Lung (tissue), 12 donors: ENCODE measurements around the gene DIP2B. TPM values are rescaled to one million over a fixed set of nuclear protein-coding genes. Genes with fewer than 3 reads are reported as not detected.
A peak's percentile ranks its signal among the peaks of the same experiment; 100 is the strongest.

Source experiments
- ATAC-seq: fragments of 200-7000 bp; cut with Tn5 transposase; one replicate; pipeline ENCODE4 v1.9.1; 2020; ENCODE audit warnings: moderate number of reproducible peaks; ENCODE audit not compliant: insufficient read depth, low FRiP score
- DNase-seq, 3 donors: peaks; one replicate each; pipeline ENCODE4 v3.0.0-alpha.2; 2013 to 2017
- H3K27ac ChIP-seq, 2 donors: one replicate each; pipeline ENCODE4 v1.5.1; 2013; ENCODE audit warnings: mild to moderate bottlenecking in 2 of 2, moderate library complexity in 2 of 2, control low read depth in 1 of 2, inconsistent platforms in 1 of 2, low read depth in 1 of 2, low read length in 1 of 2
- H3K27me3 ChIP-seq, 3 donors: one replicate each; pipeline ENCODE4 v1.5.1; 2013; ENCODE audit warnings: low read length in 2 of 3; ENCODE audit not compliant: control insufficient read depth in 3 of 3, insufficient read depth in 3 of 3
- H3K36me3 ChIP-seq, 4 donors: one replicate each; pipeline ENCODE4 v1.5.1; 2013; ENCODE audit warnings: low read length in 4 of 4, mild to moderate bottlenecking in 1 of 4, moderate library complexity in 1 of 4; ENCODE audit not compliant: control insufficient read depth in 4 of 4, insufficient read depth in 4 of 4
- H3K4me1 ChIP-seq, 5 donors: one replicate each; pipeline ENCODE4 v1.5.1; 2013; ENCODE audit warnings: low read length in 5 of 5, mild to moderate bottlenecking in 2 of 5, moderate library complexity in 1 of 5; ENCODE audit not compliant: control insufficient read depth in 5 of 5, insufficient read depth in 5 of 5
- H3K4me3 ChIP-seq: one replicate; pipeline ENCODE4 v1.5.1; 2013; ENCODE audit warnings: mild to moderate bottlenecking, control low read depth, moderate library complexity
- H3K9ac ChIP-seq, 2 donors: one replicate each; pipeline ENCODE4 v1.5.1; 2013; ENCODE audit warnings: low read length in 2 of 2, control low read depth in 1 of 2; ENCODE audit not compliant: insufficient read depth in 1 of 2
- H3K9me3 ChIP-seq, 4 donors: one replicate each; pipeline ENCODE4 v1.5.1; 2013; ENCODE audit warnings: low read length in 3 of 4, mild to moderate bottlenecking in 1 of 4, moderate library complexity in 1 of 4; ENCODE audit not compliant: control insufficient read depth in 4 of 4, insufficient read depth in 3 of 4
- WGBS, 2 donors: extraction: QIAGEN DNeasy Blood & Tissue Kit; methylation state at CpG; one replicate each; pipeline ENCODE4 v1.1.7; 2013; 5-methylcytosine and 5-hydroxymethylcytosine counted together
- polyA plus RNA-seq, 2 donors: library from polyadenylated mRNA; stranded (reverse); fragments of 200-250 nt; gene quantifications; one replicate each; pipeline ENCODE4 v1.2.1, GENCODE V29; 2013
- total RNA-seq, 2 donors: library from RNA; depleted of rRNA in 1 of 2; stranded (reverse); fragments of >200 nt in 1 of 2; gene quantifications; one replicate each; pipeline ENCODE4 v1.2.1, GENCODE V29; 2014 to 2021
- TF ChIP-seq, protein P1 (sequence below): IDR thresholded peaks from 2 replicates; pipeline ENCODE4 v1.5.1; 2012; ENCODE audit warnings: mild to moderate bottlenecking; ENCODE audit errors: control extremely low read depth, extremely low read depth
- donor health status: control.
- donor health status: control.
- donor health status: Bipolar disorder and iron deficiency.
- donor health status: healthy.
- donor health status: DM: yes; HTN: yes; CAD: no.

Gene DIP2B
- total and polyA plus RNA-seq, 4 donors = 4.2 to 55.8 (median 18.6) TPM

DNA sequence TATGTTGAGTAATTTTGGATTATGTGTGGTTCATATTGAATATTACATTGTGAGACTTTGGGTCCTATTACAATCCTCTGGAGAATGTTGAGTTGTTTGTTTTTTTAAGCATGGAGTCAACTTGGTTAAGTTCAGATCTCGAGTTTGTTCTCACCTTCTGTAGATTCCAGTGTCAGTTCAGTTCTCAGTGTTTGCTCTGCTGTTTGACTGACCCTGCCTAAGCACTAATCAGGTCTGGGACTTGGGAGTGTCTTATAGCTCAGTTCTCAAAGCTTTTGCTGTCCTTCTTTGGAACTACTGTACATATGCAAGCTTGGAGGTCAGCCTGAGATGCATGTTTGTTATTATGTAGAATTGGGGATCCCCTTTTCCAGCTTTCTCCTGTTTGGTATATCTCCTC is 63.1 kb downstream of the DIP2B start:
- H3K36me3 ChIP-seq = no peaks in the 10 kb centered on the region
- H3K9ac ChIP-seq = peak overlapping the region in 1 of 2 donors; percentile 65
- 38 to 78% methylated on average over 1 of the region's 1 CpG for WGBS, 2 donors
- H3K4me3 ChIP-seq = no peak overlapping the region
- no peaks in the 10 kb centered on the region for H3K9me3 ChIP-seq
- peak overlapping the region; percentile 63 to 68 for H3K27ac ChIP-seq
- no peaks in the 10 kb centered on the region for H3K27me3 ChIP-seq
- ATAC-seq = no peak
- peak in 1 of 3 donors; percentile 24 for DNase-seq
- H3K4me1 ChIP-seq = peaks cover 7 to 54% (median 19%) of the 10 kb centered on the region in 5 donors
- TF ChIP-seq, protein P1, sequence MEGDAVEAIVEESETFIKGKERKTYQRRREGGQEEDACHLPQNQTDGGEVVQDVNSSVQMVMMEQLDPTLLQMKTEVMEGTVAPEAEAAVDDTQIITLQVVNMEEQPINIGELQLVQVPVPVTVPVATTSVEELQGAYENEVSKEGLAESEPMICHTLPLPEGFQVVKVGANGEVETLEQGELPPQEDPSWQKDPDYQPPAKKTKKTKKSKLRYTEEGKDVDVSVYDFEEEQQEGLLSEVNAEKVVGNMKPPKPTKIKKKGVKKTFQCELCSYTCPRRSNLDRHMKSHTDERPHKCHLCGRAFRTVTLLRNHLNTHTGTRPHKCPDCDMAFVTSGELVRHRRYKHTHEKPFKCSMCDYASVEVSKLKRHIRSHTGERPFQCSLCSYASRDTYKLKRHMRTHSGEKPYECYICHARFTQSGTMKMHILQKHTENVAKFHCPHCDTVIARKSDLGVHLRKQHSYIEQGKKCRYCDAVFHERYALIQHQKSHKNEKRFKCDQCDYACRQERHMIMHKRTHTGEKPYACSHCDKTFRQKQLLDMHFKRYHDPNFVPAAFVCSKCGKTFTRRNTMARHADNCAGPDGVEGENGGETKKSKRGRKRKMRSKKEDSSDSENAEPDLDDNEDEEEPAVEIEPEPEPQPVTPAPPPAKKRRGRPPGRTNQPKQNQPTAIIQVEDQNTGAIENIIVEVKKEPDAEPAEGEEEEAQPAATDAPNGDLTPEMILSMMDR = no peak

DNA sequence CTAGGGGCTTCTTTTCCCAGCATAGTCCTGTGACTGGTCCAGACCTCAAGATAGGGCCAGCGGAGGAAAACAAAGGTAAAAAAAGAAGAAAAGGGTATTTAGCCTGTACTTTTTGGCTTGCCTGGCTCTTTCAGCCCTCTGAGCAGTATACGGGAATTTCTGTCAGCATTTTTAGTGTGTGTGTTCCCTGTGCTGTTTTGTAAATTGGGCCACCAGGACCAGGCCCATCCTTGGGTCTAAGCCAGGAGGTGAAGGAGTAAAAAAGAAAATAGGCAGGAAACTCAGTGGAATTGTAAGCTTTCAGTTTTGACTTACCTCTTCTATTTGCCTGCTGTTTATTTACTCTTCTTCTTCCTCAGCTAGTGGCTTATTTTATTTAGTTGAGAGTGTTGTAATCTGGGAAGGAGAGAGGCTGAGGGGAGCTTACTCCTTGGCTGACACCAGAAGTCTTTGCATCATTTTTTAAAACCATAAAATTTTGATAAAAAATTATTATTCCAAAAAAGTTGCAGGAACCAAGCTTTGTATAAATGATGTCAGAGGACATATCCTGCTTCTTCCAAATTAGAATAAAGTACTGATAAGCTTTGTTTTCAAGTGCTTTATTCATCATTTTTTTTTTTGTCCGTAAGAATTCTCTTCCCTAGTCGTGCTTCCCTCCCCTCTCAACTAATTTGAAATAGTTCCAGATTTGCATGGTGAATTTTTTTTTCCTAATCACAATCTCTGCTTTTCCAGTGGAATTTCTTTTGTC is 63.7 kb downstream of the DIP2B start:
- Histone ChIP-seq H3K36me3 (no peaks in the 10 kb centered on the region), H3K4me3 (no peak overlapping the region), H3K9ac (peak overlapping the region in 1 of 2 donors; percentile 65), H3K4me1 (peaks cover 7 to 59% (median 25%) of the 10 kb centered on the region in 5 donors), H3K27me3 (no peaks in the 10 kb centered on the region), H3K27ac (peak overlapping the region; percentile 63 to 68), H3K9me3 (no peaks in the 10 kb centered on the region)
- TF ChIP-seq, protein P1 = no peak
- ATAC-seq = no peak
- 45 to 61% methylated on average over 4 of the region's 4 CpGs for WGBS, 2 donors
- peak in 2 of 3 donors; percentile 71 for DNase-seq

DNA sequence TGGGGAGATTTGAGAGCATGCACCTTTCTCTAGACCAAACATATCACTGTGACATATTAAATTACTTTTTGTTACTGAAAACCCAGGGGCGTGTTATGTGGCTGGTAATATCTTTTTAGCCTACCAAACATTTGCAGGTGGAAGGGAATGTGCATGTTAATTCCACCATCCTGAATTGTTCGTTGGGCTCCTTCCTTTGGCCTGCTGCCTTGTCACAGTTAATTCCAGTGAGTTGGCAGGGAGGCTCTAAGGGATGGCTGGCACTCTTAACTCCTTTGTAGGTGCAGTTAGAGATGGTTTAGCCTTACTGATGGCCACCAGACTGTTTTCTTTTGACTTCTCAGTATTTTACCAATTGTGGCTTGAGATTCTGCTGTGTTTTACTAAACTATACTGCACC is 64.5 kb downstream of the DIP2B start:
- Histone ChIP-seq H3K27me3 (no peaks in the 10 kb centered on the region), H3K4me1 (peaks cover 7 to 59% (median 28%) of the 10 kb centered on the region in 5 donors), H3K36me3 (no peaks in the 10 kb centered on the region), H3K9ac (no peak overlapping the region), H3K27ac (peak overlapping the region in 1 of 2 donors; percentile 21), H3K9me3 (no peaks in the 10 kb centered on the region), H3K4me3 (no peak overlapping the region)
- TF ChIP-seq, protein P1 = no peak
- DNase-seq (no peak), ATAC-seq (no peak)
- 58 to 75% methylated on average over 2 of the region's 2 CpGs for WGBS, 2 donors
